DND-41 (cell line): Measurements from ENCODE around the gene TESK1.
"Not testable (repeated sequence)": the region's sequence is repeated elsewhere in the genome, so short reads cannot be mapped to it uniquely, and the experiment has no call there.

ENCODE experiments used
- ATAC-seq: fragments of 200-7000 bp; cut with Tn5 transposase; 3 replicates; pipeline ENCODE4 v1.9.1; 2021; ENCODE audit warnings: low read depth; ENCODE audit not compliant: insufficient read depth
- DNase-seq: peaks from one replicate; pipeline ENCODE4 v3.0.0-alpha.2; 2020
- H2AFZ ChIP-seq: 2 replicates; pipeline ENCODE4 v1.6.0; 2012; ENCODE audit warnings: low read depth, low read length
- H3K27ac ChIP-seq: 2 replicates; pipeline ENCODE4 v1.5.1; 2012; ENCODE audit warnings: low read length, inconsistent platforms
- H3K27me3 ChIP-seq: fragments of 200-600 bp; sonication (generic); 2 replicates; pipeline ENCODE4 v1.6.0; 2012; ENCODE audit warnings: low read length, mild to moderate bottlenecking, inconsistent platforms; ENCODE audit not compliant: insufficient read depth, poor library complexity
- H3K36me3 ChIP-seq: 2 replicates; pipeline ENCODE4 v1.5.1; 2012; ENCODE audit warnings: low read length, inconsistent platforms; ENCODE audit not compliant: insufficient read depth
- H3K4me1 ChIP-seq: 2 replicates; pipeline ENCODE4 v1.5.1; 2012; ENCODE audit warnings: mild to moderate bottlenecking, low read length; ENCODE audit not compliant: insufficient read depth
- H3K4me2 ChIP-seq: 2 replicates; pipeline ENCODE4 v1.6.0; 2012; ENCODE audit warnings: mild to moderate bottlenecking, moderate library complexity, low read length, inconsistent platforms; ENCODE audit not compliant: insufficient read depth
- H3K4me3 ChIP-seq, 2 experiments: fragments of 200-600 bp in 1 of 2; shearing (Covaris generic) in 1 of 2; 2 replicates each; pipeline ENCODE4 v1.5.1; 2012 to 2016; ENCODE audit warnings: inconsistent platforms in 2 of 2, low read length in 2 of 2, mild to moderate bottlenecking in 2 of 2, low read depth in 1 of 2, moderate library complexity in 1 of 2
- H3K79me2 ChIP-seq: 2 replicates; pipeline ENCODE4 v1.6.0; 2012; ENCODE audit warnings: low read length, inconsistent platforms; ENCODE audit not compliant: insufficient read depth
- H3K9ac ChIP-seq: 2 replicates; pipeline ENCODE4 v1.6.0; 2012; ENCODE audit warnings: low read depth, mild to moderate bottlenecking, inconsistent platforms, low read length, moderate library complexity
- H3K9me3 ChIP-seq: 2 replicates; pipeline ENCODE4 v1.5.1; 2012; ENCODE audit warnings: low read length, moderate library complexity, mild to moderate bottlenecking, inconsistent platforms; ENCODE audit not compliant: insufficient read depth, severe bottlenecking
- H4K20me1 ChIP-seq: 2 replicates; pipeline ENCODE4 v1.6.0; 2012; ENCODE audit warnings: low read length; ENCODE audit not compliant: insufficient read depth
- CTCF ChIP-seq: IDR thresholded peaks from 2 replicates; pipeline ENCODE4 v1.5.1; 2012; ENCODE audit warnings: borderline replicate concordance, low read length, moderate library complexity, mild to moderate bottlenecking; ENCODE audit not compliant: poor library complexity, severe bottlenecking; ENCODE audit errors: extremely low read depth
- EZH2 ChIP-seq: IDR thresholded peaks from 3 replicates; pipeline ENCODE4 v1.6.1; 2012; ENCODE audit warnings: borderline replicate concordance, low read depth, mild to moderate bottlenecking, moderate library complexity, low read length, inconsistent platforms; ENCODE audit not compliant: severe bottlenecking

Gene TESK1

GRCh38 chr9:35639631-35640030 lies 34.6 kb downstream of the TESK1 start:
- no peaks in the 10 kb centered on the region for H3K9me3 ChIP-seq
- peaks cover 14% of the 10 kb centered on the region for H3K79me2 ChIP-seq
- peaks cover 14% of the 10 kb centered on the region; the same call in 1 of the 2 replicates for H3K36me3 ChIP-seq
- TF ChIP-seq EZH2 (no peak), CTCF (no peak)
- no peaks in the 10 kb centered on the region for H3K27me3 ChIP-seq
- H3K4me1 ChIP-seq: peaks cover 41% of the 10 kb centered on the region
- ATAC-seq (no peak), DNase-seq (no peak)
- no peaks in the 10 kb centered on the region for H4K20me1 ChIP-seq
- no peak overlapping the region for H2AFZ ChIP-seq
- 0 out of 2 replicates have a peak overlapping the region, but pooled peaks have one; percentile 19 for H3K4me2 ChIP-seq
- peak overlapping the region; percentile 61; the same call in 1 of the 2 replicates for H3K27ac ChIP-seq
- H3K4me3 ChIP-seq: no peak overlapping the region
- no peak overlapping the region for H3K9ac ChIP-seq

GRCh38 chr9:35640431-35640830 lies 35.4 kb downstream of the TESK1 start:
- H3K27ac ChIP-seq, H2AFZ ChIP-seq, ATAC-seq, DNase-seq, H3K4me2 ChIP-seq, H3K27me3 ChIP-seq, H4K20me1 ChIP-seq, H3K9ac ChIP-seq, H3K9me3 ChIP-seq, H3K4me3 ChIP-seq: not testable (repeated sequence)
- H3K36me3 ChIP-seq: peaks cover 14% of the 10 kb centered on the region; the same call in 1 of the 2 replicates
- peaks cover 22% of the 10 kb centered on the region for H3K79me2 ChIP-seq
- peaks cover 49% of the 10 kb centered on the region for H3K4me1 ChIP-seq

GRCh38 chr9:35641478-35641877 lies 36.4 kb downstream of the TESK1 start:
- not testable (repeated sequence) for ATAC-seq, H3K27ac ChIP-seq, H3K9me3 ChIP-seq, H3K4me2 ChIP-seq, H3K27me3 ChIP-seq, H3K9ac ChIP-seq, H4K20me1 ChIP-seq, DNase-seq, H3K4me3 ChIP-seq, H2AFZ ChIP-seq
- peaks cover 26% of the 10 kb centered on the region for H3K79me2 ChIP-seq
- H3K4me1 ChIP-seq: peaks cover 47% of the 10 kb centered on the region
- H3K36me3 ChIP-seq: peaks cover 14% of the 10 kb centered on the region; the same call in 1 of the 2 replicates

GRCh38 chr9:35643046-35643445 lies 38.0 kb downstream of the TESK1 start:
- ATAC-seq (no peak), DNase-seq (no peak)
- Histone ChIP-seq H3K9ac (no peak overlapping the region), H3K36me3 (peaks cover 14% of the 10 kb centered on the region; the same call in 1 of the 2 replicates), H3K79me2 (peaks cover 26% of the 10 kb centered on the region), H3K4me3 (no peak overlapping the region), H3K27ac (no peak overlapping the region; the same call in 1 of the 2 replicates), H3K27me3 (no peaks in the 10 kb centered on the region), H3K4me2 (no peak overlapping the region), H4K20me1 (no peaks in the 10 kb centered on the region), H3K4me1 (peaks cover 58% of the 10 kb centered on the region), H3K9me3 (no peaks in the 10 kb centered on the region), H2AFZ (no peak overlapping the region)
- TF ChIP-seq EZH2 (no peak), CTCF (no peak)

GRCh38 chr9:35645736-35646135 lies 40.7 kb downstream of the TESK1 start:
- DNase-seq: peak; percentile 25
- Histone ChIP-seq H3K4me1 (peaks cover 67% of the 10 kb centered on the region), H2AFZ (peak overlapping the region; percentile 85), H3K4me3 (peak overlapping the region; percentile 91 to 94; a peak in 3 of 4 replicates), H3K36me3 (peaks cover 33% of the 10 kb centered on the region; the same call in 1 of the 2 replicates), H3K79me2 (peaks cover 48% of the 10 kb centered on the region), H3K4me2 (peak overlapping the region; percentile 79), H3K9ac (peak overlapping the region; percentile 95), H3K27ac (peak overlapping the region; percentile 100)
- H3K27me3 ChIP-seq, H4K20me1 ChIP-seq, ATAC-seq, H3K9me3 ChIP-seq: not testable (repeated sequence)
